Motor neuron (in vitro differentiated cells): ENCODE results near the gene ACE. TPM values are rescaled to one million over a fixed set of nuclear protein-coding genes. Genes with fewer than 3 reads are reported as not detected.
"Not testable (repeated sequence)": the region's sequence is repeated elsewhere in the genome, so short reads cannot be mapped to it uniquely, and the experiment has no call there.

Experiments used
- ATAC-seq, 8 experiments: fragments of 200-7000 bp; cut with Tn5 transposase; replicated peaks in 6 of 8; 2 replicates each; pipeline ENCODE4 v1.8.0; 2021; ENCODE audit warnings: mild to moderate bottlenecking in 8 of 8, moderate library complexity in 8 of 8
- H3K27ac ChIP-seq, 2 donors: fragments of 250-450 bp; sonication (Bioruptor Pico); 2 replicates each; pipeline ENCODE4 v1.9.0; 2021; ENCODE audit warnings: antibody characterized with exemption in 2 of 2, mild to moderate bottlenecking in 2 of 2, moderate library complexity in 1 of 2
- H3K4me1 ChIP-seq, 2 donors: fragments of 250-450 bp; sonication (Bioruptor Pico); replicated peaks in 1 of 2; 2 replicates each; pipeline ENCODE4 v1.6.1; 2021; ENCODE audit warnings: antibody characterized with exemption in 2 of 2, mild to moderate bottlenecking in 2 of 2, moderate library complexity in 1 of 2
- H3K4me3 ChIP-seq, 5 donors: fragments of 250-450 bp; sonication (Bioruptor Pico); 2 replicates each; pipeline ENCODE4 v1.9.0; 2021; ENCODE audit warnings: antibody characterized with exemption in 5 of 5, mild to moderate bottlenecking in 5 of 5, moderate library complexity in 4 of 5
- WGBS, 10 experiments: fragments of 450-650 bp; shearing (Covaris generic); methylation state at CpG; one replicate each; pipeline ENCODE4 v1.0.0; 2022; 5-methylcytosine and 5-hydroxymethylcytosine counted together
- in situ Hi-C, 9 experiments: fragments of 400-800 bp; cut with MboI; loops; one replicate each; pipeline ENCODE4 v1.15.0; 2021; ENCODE audit warnings: low sequenced_read_pairs in 9 of 9, low pct_unique_long_range_greater_than_20kb in 2 of 9; ENCODE audit not compliant: unreplicated experiment in 9 of 9
- total RNA-seq, 8 experiments: library from RNA; unstranded; fragments of 300-600 nt; gene quantifications; 2 replicates each; pipeline versions ENCODE4 v1.2.3 to v1.2.4, GENCODE V29; 2022

The ACE gene
- total RNA-seq, 8 experiments from 2014 or later, result 0.49 to 3.2 (median 1.4) TPM

DNA sequence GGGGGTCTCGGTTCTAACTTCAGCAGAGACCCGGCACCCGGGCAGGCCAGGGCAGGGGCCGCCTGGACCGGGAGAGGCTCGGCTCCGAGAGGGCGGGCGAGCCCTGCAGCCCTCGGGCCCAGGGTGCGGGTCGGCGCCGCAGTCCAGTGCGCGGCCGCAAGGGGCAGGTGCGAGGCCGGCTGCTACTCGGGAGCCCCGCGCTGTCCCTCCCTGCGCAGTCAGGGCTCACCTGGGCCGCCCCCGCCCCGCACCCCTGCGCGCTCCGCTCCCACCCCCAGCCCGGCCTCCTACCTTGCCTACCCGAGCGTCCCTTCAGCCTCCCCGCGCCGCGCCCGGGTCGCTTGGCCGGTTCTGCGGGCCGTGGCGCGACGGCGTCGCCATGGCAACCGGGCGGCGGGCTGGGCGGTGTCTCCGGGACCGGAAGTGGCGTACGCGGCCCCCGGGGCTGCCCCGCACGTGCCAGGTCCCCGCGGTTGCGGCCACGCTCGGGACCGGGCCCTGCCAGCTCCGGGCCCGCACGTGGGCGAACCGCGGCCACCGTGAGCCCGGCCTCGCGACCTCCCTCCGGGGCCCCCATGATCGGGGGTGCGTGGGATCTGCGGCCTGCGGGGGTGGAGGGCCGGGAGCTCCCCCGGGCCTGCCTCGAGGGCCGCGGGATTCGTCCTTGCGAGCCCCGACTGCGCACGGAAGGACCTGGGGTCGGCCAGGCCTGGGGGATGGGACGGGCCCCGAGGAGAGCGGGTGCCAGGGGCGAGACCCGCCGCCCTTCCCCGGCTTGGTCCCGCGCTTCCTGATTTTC, 30.7 kb upstream of the ACE start, which contains the start of gene CYB561:
CYB561 (minus strand) TSS at position 353 of the 799 bp plus-strand sequence. CDS start 8,759 bp downstream, outside the sequence.
- Histone ChIP-seq H3K4me1 (peaks cover 0 to 16% of the 10 kb centered on the region in 2 donors), H3K27ac (no peak within 1 kb of the TSS), H3K4me3 (peak within 1 kb of the TSS; percentile 47 to 80 (median 56))
- in situ Hi-C loops, result loop anchor here in 4 of 9 experiments (25.0 kb wide), 1 partner anchor 166 kb away; the partner anchor contains the start of genes MAP3K3 (in 4 of the 4) and TACO1 (in 4 of the 4)
- WGBS, 10 experiments, result 0% methylated on average over 1 to 5 of the region's 99 CpGs; no CpG with 5 or more reads in 8 of the 10 experiments
- ATAC-seq, result peak; percentile 75 to 92 (median 86)

- H3K4me3 ChIP-seq, result peak overlapping the region; percentile 47 to 80 (median 56)
- ATAC-seq, result peak in 3 of 8 experiments; percentile 29 to 67 (median 52)
- in situ Hi-C loops, result loop anchor here in 4 of 9 experiments (25.0 kb wide), 1 partner anchor 165 kb away; the partner anchor contains the start of genes MAP3K3 (in 4 of the 4) and TACO1 (in 4 of the 4)
- no peak overlapping the region for H3K27ac ChIP-seq
- 100% methylated on average over 1 to 3 of the region's 44 CpGs; no CpG with 5 or more reads in 8 of the 10 experiments for WGBS, 10 experiments
- H3K4me1 ChIP-seq, result peaks cover 0 to 16% of the 10 kb centered on the region in 2 donors
Observed at GRCh38 chr17:63446753-63447470, 29.9 kb upstream of the ACE start.

DNA sequence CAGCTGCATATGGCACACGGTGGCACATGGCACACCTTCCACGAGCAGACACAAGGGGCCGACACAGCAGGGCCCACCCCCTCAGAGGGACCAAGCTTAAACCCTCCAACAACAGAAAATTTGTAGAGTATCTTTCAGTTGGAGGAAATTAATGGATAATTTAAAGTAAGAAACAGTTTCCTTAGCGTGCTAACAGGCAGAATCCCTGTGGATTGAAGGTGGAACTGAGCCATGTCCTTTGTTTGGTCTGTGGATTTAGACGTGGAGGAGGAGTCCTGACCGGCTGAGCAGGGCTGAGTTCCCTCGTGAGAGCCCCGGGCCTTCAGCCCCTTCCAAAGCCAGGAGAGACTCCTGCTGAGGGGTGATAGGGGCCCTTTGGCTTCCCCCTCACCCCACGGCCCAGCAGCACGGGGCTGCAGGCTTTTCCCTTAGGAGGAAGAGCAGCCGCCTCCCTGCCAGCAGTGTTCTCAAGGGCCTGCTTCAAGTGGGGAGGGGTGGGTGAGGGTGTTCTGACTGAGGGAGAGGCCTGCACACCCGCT, 29.3 kb upstream of the ACE start:
- ATAC-seq, result no peak
- no peak overlapping the region for H3K27ac ChIP-seq
- no peak overlapping the region for H3K4me3 ChIP-seq
- 67 to 88% methylated on average over 1 of the region's 12 CpGs; no CpG with 5 or more reads in 8 of the 10 experiments for WGBS, 10 experiments
- in situ Hi-C loops, result loop anchor here in 4 of 9 experiments (25.0 kb wide), 1 partner anchor 165 kb away; the partner anchor contains the start of genes MAP3K3 (in 4 of the 4) and TACO1 (in 4 of the 4)
- H3K4me1 ChIP-seq, result peaks cover 0 to 16% of the 10 kb centered on the region in 2 donors

DNA sequence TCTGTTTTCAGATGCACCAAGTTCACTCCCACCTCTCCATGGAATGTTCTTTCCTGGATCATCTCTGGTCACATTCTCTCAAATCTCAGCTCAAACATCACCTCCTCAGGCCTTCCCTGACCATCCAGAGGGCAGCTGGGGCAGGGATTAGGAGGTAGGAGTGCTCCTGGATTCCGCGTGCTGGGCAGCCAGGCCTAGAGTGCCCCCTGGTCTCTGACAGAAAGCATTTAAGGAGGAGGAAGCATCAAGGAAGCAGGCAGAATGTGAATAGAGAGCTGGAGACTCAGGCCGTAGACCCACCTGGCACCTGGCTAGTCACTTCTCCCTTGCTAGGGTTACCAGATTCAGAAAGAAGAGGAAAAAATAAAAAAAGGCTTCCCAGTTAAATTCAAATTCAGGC, 28.2 kb upstream of the ACE start:
- WGBS, 10 experiments, result 79 to 100% (median 93%) methylated on average over 1 to 3 of the region's 3 CpGs; no CpG with 5 or more reads in 3 of the 10 experiments
- Histone ChIP-seq H3K4me1 (peaks cover 0 to 13% of the 10 kb centered on the region in 2 donors), H3K4me3 (no peak overlapping the region), H3K27ac (no peak overlapping the region)
- ATAC-seq, result no peak
- in situ Hi-C loops, result loop anchor here in 4 of 9 experiments (25.0 kb wide), 1 partner anchor 164 kb away; the partner anchor contains the start of genes MAP3K3 (in 4 of the 4) and TACO1 (in 4 of the 4)

GRCh38 chr17:63450551-63450950, 26.3 kb upstream of the ACE start:
- WGBS, 10 experiments, result 0 to 35% (median 20%) methylated on average over 1 to 4 of the region's 11 CpGs; no CpG with 5 or more reads in 5 of the 10 experiments
- peaks cover 0 to 9% of the 10 kb centered on the region in 2 donors for H3K4me1 ChIP-seq
- peak in 2 of 8 experiments; percentile 3 to 21 for ATAC-seq
- H3K27ac ChIP-seq, result no peak overlapping the region
- no peak overlapping the region for H3K4me3 ChIP-seq
- in situ Hi-C loops, result no loop called here

DNA sequence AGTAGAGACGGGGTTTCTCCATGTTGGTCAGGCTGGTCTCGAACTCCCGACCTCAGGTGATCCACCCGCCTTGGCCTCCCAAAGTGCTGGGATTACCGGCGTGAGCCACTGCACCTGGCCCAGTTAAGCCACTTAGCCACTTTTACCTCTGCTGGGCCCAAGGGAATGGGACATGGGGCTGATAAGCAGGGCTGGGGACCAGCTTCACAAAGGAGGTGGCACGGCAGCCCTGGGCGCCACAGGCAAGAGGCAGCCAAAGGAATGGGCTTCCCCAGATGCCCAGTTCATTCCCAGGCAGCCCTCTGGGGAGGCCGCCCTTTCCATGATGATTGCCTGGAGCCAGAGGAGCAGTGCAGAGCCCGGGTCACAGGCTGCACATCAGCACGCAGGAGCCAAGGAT, 25.7 kb upstream of the ACE start:
- 68 to 100% (median 89%) methylated on average over 2 to 5 of the region's 11 CpGs; no CpG with 5 or more reads in 7 of the 10 experiments for WGBS, 10 experiments
- ATAC-seq, result no peak
- Histone ChIP-seq H3K4me3 (no peak overlapping the region), H3K27ac (no peak overlapping the region), H3K4me1 (peaks cover 0 to 9% of the 10 kb centered on the region in 2 donors)
- in situ Hi-C loops, result no loop called here

DNA sequence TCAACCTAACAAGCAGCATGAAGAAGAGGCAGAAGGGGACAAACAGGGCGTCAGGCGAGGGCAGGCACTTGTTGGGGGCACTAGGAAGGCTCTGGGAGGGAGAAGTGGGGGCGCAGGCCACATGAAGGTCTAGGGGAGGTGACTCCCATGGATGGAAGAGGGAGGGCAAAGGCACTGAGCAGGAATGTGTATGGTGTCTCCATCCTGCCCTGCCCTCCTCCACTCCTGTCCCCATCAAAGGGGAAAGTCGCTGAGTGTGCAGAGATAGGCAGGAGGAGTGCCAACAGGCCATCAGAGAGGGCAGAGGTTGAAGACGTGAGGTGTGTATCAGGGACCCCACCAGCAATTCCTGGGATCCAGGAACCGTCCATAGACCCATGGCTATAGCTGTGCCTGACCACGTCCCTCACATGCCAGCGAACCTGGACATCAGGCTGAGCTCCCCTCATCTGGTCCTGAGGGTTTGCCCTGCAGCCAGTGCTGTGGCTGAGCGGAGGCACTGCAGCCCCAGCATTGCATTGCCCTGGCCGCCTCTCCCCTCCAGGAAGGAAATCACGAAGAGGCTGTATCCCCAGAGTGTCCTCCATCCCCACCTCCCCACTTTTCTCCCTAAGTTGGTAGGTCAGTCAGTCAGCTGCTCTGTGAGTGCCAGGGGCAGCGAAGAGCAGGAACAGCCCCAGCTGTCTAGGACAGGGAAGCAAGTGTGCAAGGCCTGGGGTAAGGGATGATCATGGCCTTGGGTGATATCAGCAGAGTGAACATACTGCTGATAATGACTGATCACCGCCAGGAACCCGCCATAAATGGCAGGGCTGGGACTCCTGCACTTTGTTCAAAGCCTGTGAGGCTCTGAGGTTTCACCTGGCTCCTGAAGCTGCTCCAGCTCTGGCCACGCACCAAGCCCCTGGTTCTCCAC, 24.6 kb upstream of the ACE start:
- WGBS, 10 experiments, result 40 to 94% (median 60%) methylated on average over 1 to 2 of the region's 15 CpGs; no CpG with 5 or more reads in 4 of the 10 experiments
- ATAC-seq, result no peak
- in situ Hi-C loops, result no loop called here

GRCh38 chr17:63452962-63453551, 23.8 kb upstream of the ACE start:
- no peak overlapping the region for H3K4me3 ChIP-seq
- no peaks in the 10 kb centered on the region for H3K4me1 ChIP-seq
- ATAC-seq, result no peak
- H3K27ac ChIP-seq, result no peak overlapping the region
- WGBS, 10 experiments, result 33 to 70% (median 50%) methylated on average over 2 to 6 of the region's 7 CpGs; no CpG with 5 or more reads in 6 of the 10 experiments
- in situ Hi-C loops, result no loop called here

More for the DNA sequence above, 24.6 kb upstream of the ACE start:
- H3K4me3 ChIP-seq, result no peak overlapping the region
- peaks cover 0 to 3% of the 10 kb centered on the region in 2 donors for H3K4me1 ChIP-seq
- no peak overlapping the region for H3K27ac ChIP-seq

- ATAC-seq, in situ Hi-C loops, H3K4me1 ChIP-seq, H3K27ac ChIP-seq, H3K4me3 ChIP-seq: not testable (repeated sequence)
- WGBS, 10 experiments, result 60 to 100% (median 60%) methylated on average over 1 to 2 of the region's 6 CpGs; no CpG with 5 or more reads in 5 of the 10 experiments
Observed at GRCh38 chr17:63454357-63454756, 22.5 kb upstream of the ACE start.

GRCh38 chr17:63454915-63455314, 21.9 kb upstream of the ACE start:
- no peak for ATAC-seq
- Histone ChIP-seq H3K4me1 (no peaks in the 10 kb centered on the region), H3K27ac (no peak overlapping the region), H3K4me3 (no peak overlapping the region)
- WGBS, 10 experiments, result 17 to 80% (median 40%) methylated on average over 1 to 3 of the region's 5 CpGs; no CpG with 5 or more reads in 5 of the 10 experiments
- in situ Hi-C loops, result no loop called here

GRCh38 chr17:63455417-63455816, 21.4 kb upstream of the ACE start:
- ATAC-seq, result no peak
- H3K27ac ChIP-seq, result no peak overlapping the region
- H3K4me3 ChIP-seq, result no peak overlapping the region
- WGBS, 10 experiments, result 13 to 80% (median 60%) methylated on average over 1 to 4 of the region's 4 CpGs; no CpG with 5 or more reads in 3 of the 10 experiments
- in situ Hi-C loops, result no loop called here
- H3K4me1 ChIP-seq, result no peaks in the 10 kb centered on the region
